ENCODE results near the gene RAB11FIP3.

RAB11FIP3 gene

GRCh38 chr16:546909-547770 is 121.7 kb downstream of the RAB11FIP3 start:
- no peak for TF ChIP-seq CTCF (IDR thresholded peaks at IDR 0.05; ENCODE audit: borderline replicate concordance, insufficient read depth, low read depth, low read length)
- no peak overlapping the region for H3K4me3 ChIP-seq (ENCODE audit: low read depth, low read length)

GRCh38 chr16:548586-548985 is 123.1 kb downstream of the RAB11FIP3 start:
- TF ChIP-seq CTCF (IDR thresholded peaks at IDR 0.05; ENCODE audit: borderline replicate concordance, insufficient read depth, low read depth, low read length): no peak
- no peak overlapping the region for H3K4me3 ChIP-seq (ENCODE audit: low read depth, low read length)

- H3K4me3 ChIP-seq (ENCODE audit: low read depth, low read length): no peak overlapping the region
- TF ChIP-seq CTCF (IDR thresholded peaks at IDR 0.05; ENCODE audit: borderline replicate concordance, insufficient read depth, low read depth, low read length): peak; percentile 6; the same call in 1 of the 2 replicates
These were observed 124.3 kb downstream of the RAB11FIP3 start for GRCh38 chr16:549544-550263.

- no peak overlapping the region for H3K4me3 ChIP-seq (ENCODE audit: low read depth, low read length)
- TF ChIP-seq CTCF (IDR thresholded peaks at IDR 0.05; ENCODE audit: borderline replicate concordance, insufficient read depth, low read depth, low read length): no peak
These were observed 125.8 kb downstream of the RAB11FIP3 start for GRCh38 chr16:551210-551609.

GRCh38 chr16:552171-552570 is 126.7 kb downstream of the RAB11FIP3 start:
- no peak for TF ChIP-seq CTCF (IDR thresholded peaks at IDR 0.05; ENCODE audit: borderline replicate concordance, insufficient read depth, low read depth, low read length)
- no peak overlapping the region for H3K4me3 ChIP-seq (ENCODE audit: low read depth, low read length)

GRCh38 chr16:553601-554296 is 128.3 kb downstream of the RAB11FIP3 start:
- H3K4me3 ChIP-seq (ENCODE audit: low read depth, low read length): no peak overlapping the region
- no peak for TF ChIP-seq CTCF (IDR thresholded peaks at IDR 0.05; ENCODE audit: borderline replicate concordance, insufficient read depth, low read depth, low read length)
